IPS-18a (cell line): Measurements from ENCODE around the gene CLDN18.

ENCODE experiments used
- H3K27ac ChIP-seq: one replicate; pipeline ENCODE4 v1.5.1; 2013; ENCODE audit warnings: low read length
- H3K27me3 ChIP-seq: one replicate; pipeline ENCODE4 v1.6.1; 2013; ENCODE audit warnings: mild to moderate bottlenecking, low read length; ENCODE audit not compliant: control insufficient read depth, insufficient read depth
- H3K36me3 ChIP-seq: one replicate; pipeline ENCODE4 v1.6.1; 2013; ENCODE audit warnings: low read depth, low read length; ENCODE audit not compliant: control insufficient read depth
- H3K4me1 ChIP-seq: one replicate; pipeline ENCODE4 v1.6.1; 2013; ENCODE audit warnings: low read depth, low read length; ENCODE audit not compliant: control insufficient read depth
- H3K4me3 ChIP-seq: one replicate; pipeline ENCODE4 v1.5.1; 2013; ENCODE audit warnings: low read length
- H3K9ac ChIP-seq: one replicate; pipeline ENCODE4 v1.6.1; 2013; ENCODE audit warnings: mild to moderate bottlenecking, low read length, moderate library complexity
- H3K9me3 ChIP-seq: one replicate; pipeline ENCODE4 v1.6.1; 2013; ENCODE audit warnings: low read depth, low read length; ENCODE audit not compliant: control insufficient read depth

Gene CLDN18

DNA sequence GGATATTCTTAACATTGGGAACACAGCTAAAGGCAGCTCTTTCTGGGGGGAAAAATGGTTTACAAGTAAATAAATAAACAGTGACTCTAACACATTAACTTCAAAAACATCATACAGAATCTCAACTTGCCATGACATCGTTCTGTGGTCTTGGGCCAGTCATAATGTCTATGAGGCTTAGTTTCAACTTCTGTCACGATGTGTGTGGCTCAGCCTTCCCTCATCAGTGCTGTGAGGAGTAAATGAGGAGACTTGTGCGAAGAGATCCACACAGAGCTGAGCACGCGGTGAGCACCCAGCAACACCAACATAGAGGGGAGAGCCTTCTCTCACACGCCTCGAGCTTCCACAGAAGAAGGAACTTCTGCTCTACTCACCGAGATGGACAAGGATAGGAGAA is 56.4 kb downstream of the CLDN18 start:
- Histone ChIP-seq H3K27me3 (no peaks in the 10 kb centered on the region), H3K27ac (no peak overlapping the region), H3K9ac (no peak overlapping the region), H3K9me3 (no peaks in the 10 kb centered on the region), H3K36me3 (peaks cover 28% of the 10 kb centered on the region), H3K4me3 (no peak overlapping the region), H3K4me1 (no peaks in the 10 kb centered on the region)

DNA sequence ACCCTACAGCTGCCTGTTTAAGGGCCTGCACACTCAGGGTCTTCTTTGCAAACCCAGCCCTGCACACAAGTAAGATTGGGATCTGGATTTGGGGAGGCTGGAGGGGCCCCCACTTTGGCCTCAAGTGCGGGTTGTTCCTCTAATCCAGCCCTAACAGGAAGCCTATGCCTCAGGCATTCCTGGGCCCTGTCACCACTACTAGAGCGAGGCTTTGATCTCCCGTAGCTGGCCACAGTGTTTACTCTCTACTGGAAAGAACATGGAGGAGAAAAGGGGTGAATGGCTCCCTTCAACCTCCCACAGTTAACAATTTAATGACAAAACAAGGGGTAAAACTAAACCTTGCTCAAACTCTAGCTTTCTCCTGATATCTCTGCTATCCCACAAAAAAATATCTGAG is 57.0 kb downstream of the CLDN18 start:
- peaks cover 27% of the 10 kb centered on the region for H3K36me3 ChIP-seq
- no peaks in the 10 kb centered on the region for H3K27me3 ChIP-seq
- H3K9ac ChIP-seq, result no peak overlapping the region
- H3K4me1 ChIP-seq, result no peaks in the 10 kb centered on the region
- H3K27ac ChIP-seq, result no peak overlapping the region
- H3K9me3 ChIP-seq, result no peaks in the 10 kb centered on the region
- H3K4me3 ChIP-seq, result no peak overlapping the region

DNA sequence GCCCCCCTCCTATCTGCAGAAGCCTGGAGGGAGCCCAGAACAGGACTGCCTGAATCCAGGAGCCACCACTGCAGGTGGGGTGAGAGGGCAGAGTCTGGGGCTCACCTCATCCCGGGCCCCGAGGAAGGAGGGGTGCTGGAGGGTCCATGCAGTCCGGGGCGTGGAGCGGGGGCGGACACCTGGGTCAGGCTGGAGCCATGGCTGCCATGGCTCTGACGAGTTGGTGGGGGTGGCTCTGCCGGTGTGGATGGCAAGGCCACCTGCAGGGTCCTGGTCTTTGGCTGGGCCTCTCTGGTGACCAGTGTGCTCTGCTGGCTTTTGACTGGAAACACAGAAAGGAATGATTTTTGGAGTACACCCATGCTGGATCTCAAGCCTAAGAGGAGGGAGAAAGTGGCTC is 58.1 kb downstream of the CLDN18 start:
- Histone ChIP-seq H3K27ac (no peak overlapping the region), H3K9ac (no peak overlapping the region), H3K9me3 (no peaks in the 10 kb centered on the region), H3K27me3 (no peaks in the 10 kb centered on the region), H3K36me3 (peaks cover 21% of the 10 kb centered on the region), H3K4me3 (no peak overlapping the region), H3K4me1 (peaks cover 4% of the 10 kb centered on the region)

DNA sequence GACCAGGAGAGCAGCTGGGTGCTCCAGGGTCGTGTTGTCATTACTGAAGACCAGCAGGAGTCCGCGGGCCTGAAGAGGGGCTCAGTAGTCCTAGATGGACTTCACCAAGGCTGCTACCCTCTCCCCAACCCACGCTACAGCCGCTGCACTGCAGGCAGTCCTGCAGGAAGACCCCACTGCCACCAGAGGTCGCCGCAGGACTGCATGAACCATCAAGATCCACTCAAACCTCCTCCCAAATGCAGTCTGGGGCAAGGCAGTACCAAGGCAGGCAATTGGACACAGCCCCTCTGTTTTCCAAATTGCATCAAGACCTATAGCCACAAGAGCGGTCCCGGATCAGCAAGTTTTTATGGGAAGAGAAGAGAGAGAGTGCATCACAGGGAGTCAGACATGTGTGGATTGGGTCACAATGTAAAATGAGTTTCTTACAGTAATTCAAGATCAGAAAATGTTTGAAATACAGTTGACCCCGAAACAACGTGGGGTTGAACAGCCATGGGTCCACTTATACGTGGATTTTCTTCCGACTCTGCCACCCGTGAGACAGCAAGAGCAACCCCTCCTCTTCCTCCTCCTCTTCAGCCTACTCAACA is 58.7 kb downstream of the CLDN18 start:
- peaks cover 21% of the 10 kb centered on the region for H3K36me3 ChIP-seq
- no peak overlapping the region for H3K27ac ChIP-seq
- H3K9ac ChIP-seq, result no peak overlapping the region
- H3K4me3 ChIP-seq, result no peak overlapping the region
- peaks cover 9% of the 10 kb centered on the region for H3K4me1 ChIP-seq
- H3K27me3 ChIP-seq, result no peaks in the 10 kb centered on the region
- no peaks in the 10 kb centered on the region for H3K9me3 ChIP-seq

DNA sequence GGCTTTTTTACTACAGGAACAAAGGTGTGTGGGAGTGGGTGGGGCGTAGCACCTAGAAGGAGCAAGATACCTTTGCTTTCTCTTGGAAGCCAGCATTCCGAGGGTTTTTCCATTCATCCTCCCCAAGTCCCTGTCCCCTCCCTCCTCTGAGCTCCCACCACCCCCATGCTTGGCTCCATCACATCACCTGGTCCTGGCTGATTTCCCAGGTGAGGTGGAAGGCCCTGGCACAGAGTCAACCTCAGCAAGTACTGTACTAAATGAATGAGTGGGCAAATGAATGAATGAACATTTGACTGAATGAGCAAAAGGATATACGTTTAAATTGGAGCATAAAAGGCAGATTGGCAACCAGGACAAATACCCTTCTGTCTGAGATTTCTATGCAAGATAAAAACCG is 60.0 kb downstream of the CLDN18 start:
- Histone ChIP-seq H3K4me1 (peaks cover 9% of the 10 kb centered on the region), H3K27ac (no peak overlapping the region), H3K27me3 (no peaks in the 10 kb centered on the region), H3K9me3 (no peaks in the 10 kb centered on the region), H3K4me3 (no peak overlapping the region), H3K9ac (no peak overlapping the region), H3K36me3 (peaks cover 13% of the 10 kb centered on the region)

DNA sequence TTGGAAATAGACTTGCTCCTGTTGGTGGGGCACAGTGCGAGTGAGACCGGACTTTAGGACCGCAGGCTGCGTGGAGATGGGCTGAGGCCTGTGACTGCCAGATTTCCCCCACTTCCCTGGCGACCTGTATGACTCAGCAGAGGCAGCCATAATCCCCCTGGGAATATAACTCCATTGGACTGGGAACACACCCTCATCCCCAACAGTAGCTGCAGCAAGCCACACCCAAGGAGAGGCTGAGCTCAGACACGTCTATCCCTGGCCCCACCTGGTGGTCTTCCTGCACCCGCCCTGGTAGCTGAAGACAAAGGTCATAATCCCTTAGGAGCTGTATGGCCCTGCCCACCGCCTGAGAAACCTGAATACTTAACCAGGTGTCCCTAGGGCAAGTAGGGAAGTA is 62.8 kb downstream of the CLDN18 start:
- Histone ChIP-seq H3K36me3 (peaks cover 3% of the 10 kb centered on the region), H3K4me3 (no peak overlapping the region), H3K9ac (no peak overlapping the region), H3K4me1 (peaks cover 9% of the 10 kb centered on the region), H3K27me3 (no peaks in the 10 kb centered on the region), H3K27ac (no peak overlapping the region), H3K9me3 (no peaks in the 10 kb centered on the region)

DNA sequence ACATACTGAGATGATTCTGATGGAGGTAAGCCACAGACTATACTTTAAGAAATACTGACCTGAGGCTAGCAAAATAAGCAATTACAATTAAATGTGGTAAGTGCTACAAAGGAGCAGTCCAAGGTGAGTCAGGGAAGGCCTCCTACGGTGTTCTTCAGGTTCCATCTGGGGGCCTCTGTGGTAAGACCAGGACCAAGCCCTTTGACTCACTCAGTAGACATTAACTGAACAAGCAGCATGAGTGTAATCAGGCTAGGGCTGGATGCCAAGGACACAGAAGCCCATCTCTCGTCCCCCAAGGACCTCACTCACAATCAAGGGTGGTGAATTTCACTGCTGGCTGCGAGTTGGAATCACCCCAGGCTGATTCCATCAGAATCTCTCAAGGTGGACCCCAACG is 68.1 kb downstream of the CLDN18 start:
- H3K36me3 ChIP-seq, result peaks cover 9% of the 10 kb centered on the region
- no peak overlapping the region for H3K4me3 ChIP-seq
- H3K9me3 ChIP-seq, result no peaks in the 10 kb centered on the region
- no peak overlapping the region for H3K27ac ChIP-seq
- no peak overlapping the region for H3K9ac ChIP-seq
- peaks cover 5% of the 10 kb centered on the region for H3K4me1 ChIP-seq
- H3K27me3 ChIP-seq, result no peaks in the 10 kb centered on the region

DNA sequence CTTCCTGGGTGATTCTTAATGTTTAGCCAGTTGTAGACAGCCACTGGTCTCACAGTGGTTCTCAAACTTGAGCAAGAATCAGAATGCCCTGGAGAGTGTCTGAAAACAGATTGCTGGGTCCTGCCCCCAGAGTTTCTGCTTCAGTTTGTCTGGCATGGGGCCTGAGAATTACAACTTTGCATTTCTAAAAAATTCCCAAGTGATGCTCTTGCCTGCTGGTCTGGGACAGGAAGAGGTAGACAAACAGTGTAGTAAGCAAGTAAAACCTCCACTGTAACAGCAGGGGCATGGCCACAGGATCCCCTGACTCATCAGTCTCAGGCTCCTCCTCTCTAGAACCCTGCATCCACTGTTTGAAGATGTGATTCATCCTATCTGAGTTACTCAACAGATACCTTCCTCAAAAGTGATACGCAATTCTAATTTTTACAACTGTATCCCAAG is 69.0 kb downstream of the CLDN18 start:
- no peaks in the 10 kb centered on the region for H3K9me3 ChIP-seq
- H3K4me3 ChIP-seq, result no peak overlapping the region
- no peaks in the 10 kb centered on the region for H3K4me1 ChIP-seq
- no peak overlapping the region for H3K9ac ChIP-seq
- no peak overlapping the region for H3K27ac ChIP-seq
- H3K36me3 ChIP-seq, result peaks cover 16% of the 10 kb centered on the region
- no peaks in the 10 kb centered on the region for H3K27me3 ChIP-seq

DNA sequence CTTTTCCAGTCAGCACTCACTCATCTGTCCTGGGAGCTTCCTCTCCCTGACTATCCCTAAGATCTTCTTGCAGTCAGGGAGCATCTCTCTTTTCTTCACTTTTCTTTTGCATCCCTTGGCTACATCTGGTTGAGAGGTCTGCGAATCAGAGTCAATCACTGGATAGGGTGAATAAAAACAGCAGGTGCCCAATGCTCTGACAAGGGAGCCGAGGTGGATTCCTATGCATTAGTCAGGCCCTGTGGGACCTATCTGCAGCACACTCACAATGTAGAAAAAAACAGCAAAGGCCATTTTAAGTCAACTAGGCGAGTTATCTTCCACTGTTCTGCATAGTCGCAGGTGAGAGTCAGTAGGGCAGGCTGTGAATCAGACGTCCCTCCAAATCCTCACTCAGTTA is 69.9 kb downstream of the CLDN18 start:
- no peak overlapping the region for H3K9ac ChIP-seq

DNA sequence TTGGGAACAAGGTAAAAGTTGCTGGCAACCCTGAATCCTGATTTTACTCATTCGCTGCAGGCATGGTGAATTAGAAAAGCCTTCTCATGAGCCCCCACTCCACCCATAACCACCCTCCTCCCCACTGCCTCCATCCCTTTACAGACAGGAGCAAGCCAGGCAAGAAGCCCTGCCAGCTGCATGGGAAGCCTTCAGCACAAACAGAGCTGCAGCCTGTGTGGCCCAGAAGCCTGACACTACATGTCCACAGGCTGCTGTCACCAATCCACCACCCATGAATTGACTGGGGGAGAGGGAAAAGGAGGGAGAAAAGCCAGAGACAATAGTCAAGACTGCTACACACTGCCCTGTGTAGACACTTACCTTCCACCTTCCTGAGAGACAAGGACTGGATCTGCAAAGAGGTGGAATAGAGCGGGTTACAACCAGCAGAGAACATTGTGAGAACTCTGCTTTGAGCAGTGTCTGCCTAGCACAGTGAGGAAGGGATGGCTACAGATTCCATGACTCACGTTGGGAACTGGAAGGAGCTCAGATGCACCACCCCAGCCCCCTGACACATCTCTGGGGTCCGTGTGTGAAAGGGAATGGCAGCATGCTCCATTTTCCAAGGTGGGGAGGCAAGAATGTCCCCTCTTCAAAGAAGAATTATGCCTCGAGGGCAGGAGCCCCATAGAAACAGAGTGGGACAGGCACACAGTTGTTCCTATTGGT is 71.6 kb downstream of the CLDN18 start:
- H3K27ac ChIP-seq, result no peak overlapping the region
- H3K9me3 ChIP-seq, result no peaks in the 10 kb centered on the region
- no peaks in the 10 kb centered on the region for H3K27me3 ChIP-seq
- no peak overlapping the region for H3K9ac ChIP-seq
- H3K4me3 ChIP-seq, result no peak overlapping the region
- no peaks in the 10 kb centered on the region for H3K4me1 ChIP-seq
- H3K36me3 ChIP-seq, result peaks cover 20% of the 10 kb centered on the region

More for the DNA sequence above, 69.9 kb downstream of the CLDN18 start:
- Histone ChIP-seq H3K36me3 (peaks cover 18% of the 10 kb centered on the region), H3K4me1 (no peaks in the 10 kb centered on the region), H3K27me3 (no peaks in the 10 kb centered on the region), H3K9me3 (no peaks in the 10 kb centered on the region), H3K27ac (no peak overlapping the region), H3K4me3 (no peak overlapping the region)

DNA sequence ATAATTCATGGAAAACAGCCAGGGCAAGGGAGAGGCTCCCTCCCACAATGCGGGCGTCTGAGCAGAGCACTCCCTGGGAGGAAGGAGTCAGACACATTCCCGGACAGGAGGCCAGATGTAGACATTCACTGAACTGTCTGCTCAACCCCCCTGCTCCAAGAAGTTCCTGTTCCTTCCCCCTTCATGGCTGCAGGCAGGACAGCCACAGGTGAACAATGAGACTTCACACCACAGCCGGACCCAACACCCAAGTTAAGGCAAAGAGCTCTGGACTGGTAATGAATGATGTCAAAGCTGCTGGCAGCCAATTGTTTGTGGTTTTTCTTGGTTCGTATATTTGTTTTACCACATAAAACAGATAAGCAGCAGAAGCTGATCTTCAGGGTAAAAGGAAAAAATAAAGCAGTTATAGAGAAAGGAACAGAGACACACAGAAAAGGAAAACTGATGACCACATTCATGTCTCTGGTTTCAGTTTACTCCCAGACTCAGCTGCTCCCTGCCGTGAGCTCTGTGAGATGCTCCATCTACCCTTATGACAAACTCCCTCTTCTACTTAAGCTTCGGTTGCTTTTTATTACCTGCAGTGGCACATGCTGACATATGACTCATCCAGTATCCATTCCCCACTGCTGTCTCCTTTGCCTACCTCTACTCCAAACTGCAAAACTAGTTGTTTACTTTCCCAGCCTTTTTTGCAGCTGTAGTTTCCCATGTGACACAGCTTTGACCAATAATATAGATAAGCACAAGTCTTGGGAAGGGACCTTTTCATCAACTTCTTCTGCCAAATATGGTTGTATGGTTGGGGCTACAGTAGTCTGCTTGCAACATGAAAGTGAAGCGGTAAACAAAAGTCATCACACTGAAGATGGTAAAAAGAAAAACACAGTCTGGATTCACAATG is 72.4 kb downstream of the CLDN18 start:
- Histone ChIP-seq H3K9ac (no peak overlapping the region), H3K9me3 (no peaks in the 10 kb centered on the region), H3K4me1 (no peaks in the 10 kb centered on the region), H3K4me3 (no peak overlapping the region), H3K27ac (no peak overlapping the region), H3K36me3 (peaks cover 25% of the 10 kb centered on the region), H3K27me3 (no peaks in the 10 kb centered on the region)
